Activated T-cell treated with anti-CD3 and anti-CD28 coated beads, Interleukin-2, amount 50 U/mL, for 48 hours (primary cell): Measurements from ENCODE around the gene BRD1.

Source experiments
- DNase-seq, 2 experiments: peaks; one replicate each; pipeline ENCODE4 v3.0.0-alpha.2; 2020

BRD1 gene

GRCh38 chr22:49827853-49828598 lies at the start of gene BRD1:
TSS of gene BRD1 (minus strand) at chr22:49827873. CDS start at chr22:49824317, 3,556 bp downstream.
- DNase-seq, result peak; percentile 71 to 74

DNA sequence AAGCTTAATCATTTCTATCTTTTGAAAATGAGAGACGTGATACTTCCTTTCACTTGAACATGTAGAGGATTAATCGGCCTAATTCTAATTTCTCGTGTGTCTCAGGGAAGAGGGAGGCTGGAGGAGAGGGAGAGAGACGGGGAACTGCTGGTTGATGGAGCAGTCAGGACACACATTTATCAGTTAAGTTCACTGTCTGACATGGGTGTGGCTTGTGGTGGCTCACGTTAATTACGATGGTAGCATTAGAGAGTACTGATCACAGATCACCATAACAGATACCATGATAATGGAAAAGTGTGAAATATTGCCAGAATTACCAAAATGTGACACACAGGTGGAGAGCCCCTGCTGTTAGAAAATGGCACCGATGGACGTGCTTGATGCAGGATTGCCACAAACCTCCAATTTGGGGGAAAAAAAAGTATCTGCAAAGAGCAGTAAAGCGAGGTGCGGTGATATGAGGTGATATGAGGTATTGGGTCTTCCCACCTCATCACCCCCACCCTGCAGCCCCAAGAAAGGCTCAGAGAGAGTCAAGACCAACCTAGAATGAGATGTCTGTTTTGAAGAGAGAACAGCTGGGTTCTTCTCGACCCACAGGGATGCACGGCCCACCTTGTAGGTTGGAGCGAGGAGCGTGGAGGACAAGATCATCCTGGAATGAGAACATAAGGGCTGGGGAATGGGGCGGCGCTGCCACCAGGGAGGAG lies 45.7 kb upstream of the BRD1 start:
- no peak for DNase-seq

DNA sequence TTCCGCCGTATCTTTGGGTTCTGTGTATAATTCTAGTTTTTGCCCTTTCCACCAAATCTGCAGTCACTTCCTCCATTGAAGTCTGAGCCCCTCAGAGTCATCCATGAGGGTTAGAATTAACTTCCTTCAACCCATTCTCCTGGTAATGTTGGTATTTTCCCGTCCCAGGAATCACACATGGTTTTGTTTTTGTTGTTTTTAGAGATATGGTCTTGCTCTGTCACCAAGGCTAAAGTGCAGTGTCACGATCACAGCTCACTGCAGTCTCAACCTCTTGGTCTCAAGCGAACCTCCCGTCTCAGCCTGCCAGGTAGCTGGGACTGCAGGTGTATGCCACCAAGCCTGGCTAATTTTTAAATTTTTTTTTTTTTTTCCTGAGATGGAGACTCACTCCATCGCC lies 44.7 kb upstream of the BRD1 start:
- DNase-seq, result no peak

GRCh38 chr22:49871482-49871881 lies 43.8 kb upstream of the BRD1 start:
- no peak for DNase-seq

DNA sequence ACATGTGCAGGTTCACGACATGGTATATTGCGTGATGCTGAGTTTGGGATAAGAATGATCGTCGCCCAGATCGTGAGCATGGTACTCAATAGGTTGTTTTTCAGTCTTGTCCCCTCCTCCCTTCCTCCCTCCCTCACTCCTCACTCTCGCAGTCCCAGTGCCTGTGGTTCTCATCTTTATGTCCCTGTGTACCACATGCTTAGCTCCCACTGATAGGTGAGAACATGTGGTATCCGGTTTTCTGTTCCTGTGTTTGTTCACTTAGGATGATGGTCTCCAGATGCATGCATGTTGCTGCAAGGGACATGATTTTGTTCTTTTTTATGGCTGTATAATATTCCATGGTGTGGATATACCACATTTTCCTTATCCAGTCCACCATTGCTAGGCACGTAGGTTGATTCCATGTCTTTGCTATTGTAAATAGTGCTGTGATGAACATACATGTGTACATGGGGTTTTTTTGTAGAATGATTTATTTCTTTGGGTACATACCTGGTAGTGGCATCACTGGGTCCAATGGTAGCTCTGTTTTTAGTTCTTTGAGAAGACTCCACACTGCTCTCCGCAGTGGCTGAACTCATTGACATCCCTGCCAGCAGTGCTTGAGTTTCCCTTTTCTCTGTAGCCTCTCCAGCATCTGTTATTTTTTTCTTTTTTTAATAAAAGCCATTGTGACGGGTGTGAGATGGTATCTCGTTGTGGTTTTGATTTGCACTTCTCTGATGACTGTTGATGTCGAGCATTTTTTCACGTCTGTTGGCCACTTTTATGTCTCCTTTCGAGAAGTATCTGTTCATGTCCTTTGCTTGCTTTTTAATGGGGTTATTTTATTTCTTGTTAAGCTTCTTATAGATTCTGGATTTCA lies 42.4 kb upstream of the BRD1 start:
- DNase-seq, result no peak

GRCh38 chr22:49869086-49869830 lies 41.6 kb upstream of the BRD1 start:
- DNase-seq, result no peak

DNA sequence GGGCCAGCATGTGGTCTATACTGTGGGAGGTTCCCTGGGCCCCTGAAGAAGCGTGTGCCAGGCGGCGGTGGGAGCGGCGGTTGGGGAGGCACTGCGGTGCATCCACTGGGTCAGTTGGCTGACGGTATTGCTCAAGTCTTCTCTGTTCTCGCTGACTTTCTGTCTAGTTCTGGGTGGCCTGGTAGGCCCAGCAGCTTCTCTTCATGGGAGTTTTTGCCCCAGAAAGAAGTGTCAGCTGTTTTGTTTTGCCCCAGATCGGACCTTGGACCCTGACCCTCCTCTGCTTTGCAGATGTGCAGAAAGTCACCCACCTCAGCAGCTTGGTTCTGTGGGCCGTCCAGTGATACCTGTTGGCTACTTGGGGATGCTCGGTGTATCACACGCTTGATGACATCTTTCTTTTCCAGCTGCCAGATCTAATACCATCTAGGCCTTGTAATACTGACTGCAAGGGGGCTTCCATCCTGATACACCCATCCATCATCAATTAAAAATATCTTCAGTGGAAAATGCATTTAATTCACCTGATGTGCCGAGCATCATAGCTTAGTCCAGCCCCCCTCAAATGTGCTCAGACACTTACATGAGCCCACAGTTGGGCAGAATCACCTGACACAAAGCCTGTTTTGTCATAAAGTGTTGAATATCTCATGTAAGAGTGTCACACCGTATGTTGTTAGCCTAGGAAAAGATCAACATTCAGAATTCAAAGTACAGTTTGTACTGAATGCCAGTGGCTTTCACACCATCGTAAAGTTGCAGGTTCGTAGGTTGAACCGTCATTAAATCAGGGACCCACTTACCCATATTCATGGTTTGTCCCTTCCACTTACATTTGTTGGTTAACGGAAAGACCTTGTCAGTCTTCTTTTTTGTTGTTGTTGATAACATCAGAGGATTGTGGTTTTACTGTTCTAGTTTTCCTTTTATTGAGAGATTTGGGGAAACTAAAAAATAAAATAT lies 39.9 kb upstream of the BRD1 start:
- no peak for DNase-seq

- DNase-seq, result no peak
Observed at GRCh38 chr22:49866646-49867045, 39.0 kb upstream of the BRD1 start.

GRCh38 chr22:49866134-49866533 lies 38.5 kb upstream of the BRD1 start:
- DNase-seq, result no peak

- no peak for DNase-seq
Observed at GRCh38 chr22:49865156-49865555, 37.5 kb upstream of the BRD1 start.

- no peak for DNase-seq
Observed at GRCh38 chr22:49863931-49864330, 36.3 kb upstream of the BRD1 start.

GRCh38 chr22:49862496-49862776 lies 34.8 kb upstream of the BRD1 start:
- DNase-seq, result no peak

DNA sequence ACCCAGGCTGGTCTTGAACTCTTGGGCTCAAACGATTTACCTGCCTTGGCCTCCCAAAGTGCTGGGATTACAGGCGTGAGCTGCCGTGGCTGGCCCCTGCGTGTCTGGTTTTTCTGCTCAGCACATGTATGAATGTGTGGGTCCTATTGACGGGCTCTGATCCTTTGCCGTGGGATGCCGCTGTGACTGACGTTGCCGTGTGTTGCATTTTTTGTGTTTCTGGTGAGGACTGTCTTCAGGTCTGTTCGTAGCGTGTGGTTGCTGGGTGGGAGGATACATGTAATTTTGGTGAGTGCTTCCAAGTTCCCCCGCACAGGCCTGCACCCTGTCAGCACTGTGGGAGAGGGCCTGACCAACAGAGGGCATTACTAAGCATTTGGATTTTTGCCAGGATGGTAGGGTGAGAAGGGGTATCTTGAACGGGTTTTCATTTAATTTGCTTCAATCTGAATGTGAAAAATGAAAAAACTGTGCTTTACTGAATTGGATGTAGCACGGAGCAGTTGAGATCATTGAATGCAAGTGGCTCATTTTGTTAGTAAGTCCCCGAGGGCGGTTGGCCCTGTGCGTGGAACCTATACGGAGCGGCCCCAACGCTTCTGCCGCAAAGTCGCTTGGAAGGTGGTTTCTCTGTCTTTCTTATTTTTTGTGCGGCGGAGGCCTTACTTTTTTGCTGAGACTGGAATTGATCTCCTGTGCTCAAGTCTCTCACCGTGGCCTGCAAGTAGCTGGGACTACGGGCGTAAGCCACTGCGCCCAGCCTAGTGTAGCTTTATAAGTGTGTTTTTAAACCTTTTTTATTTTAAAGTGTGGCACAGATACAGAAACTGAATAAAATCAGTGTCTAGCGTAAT lies 34.2 kb upstream of the BRD1 start:
- no peak for DNase-seq

- no peak for DNase-seq
Observed at GRCh38 chr22:49858827-49859226, 31.2 kb upstream of the BRD1 start.

DNA sequence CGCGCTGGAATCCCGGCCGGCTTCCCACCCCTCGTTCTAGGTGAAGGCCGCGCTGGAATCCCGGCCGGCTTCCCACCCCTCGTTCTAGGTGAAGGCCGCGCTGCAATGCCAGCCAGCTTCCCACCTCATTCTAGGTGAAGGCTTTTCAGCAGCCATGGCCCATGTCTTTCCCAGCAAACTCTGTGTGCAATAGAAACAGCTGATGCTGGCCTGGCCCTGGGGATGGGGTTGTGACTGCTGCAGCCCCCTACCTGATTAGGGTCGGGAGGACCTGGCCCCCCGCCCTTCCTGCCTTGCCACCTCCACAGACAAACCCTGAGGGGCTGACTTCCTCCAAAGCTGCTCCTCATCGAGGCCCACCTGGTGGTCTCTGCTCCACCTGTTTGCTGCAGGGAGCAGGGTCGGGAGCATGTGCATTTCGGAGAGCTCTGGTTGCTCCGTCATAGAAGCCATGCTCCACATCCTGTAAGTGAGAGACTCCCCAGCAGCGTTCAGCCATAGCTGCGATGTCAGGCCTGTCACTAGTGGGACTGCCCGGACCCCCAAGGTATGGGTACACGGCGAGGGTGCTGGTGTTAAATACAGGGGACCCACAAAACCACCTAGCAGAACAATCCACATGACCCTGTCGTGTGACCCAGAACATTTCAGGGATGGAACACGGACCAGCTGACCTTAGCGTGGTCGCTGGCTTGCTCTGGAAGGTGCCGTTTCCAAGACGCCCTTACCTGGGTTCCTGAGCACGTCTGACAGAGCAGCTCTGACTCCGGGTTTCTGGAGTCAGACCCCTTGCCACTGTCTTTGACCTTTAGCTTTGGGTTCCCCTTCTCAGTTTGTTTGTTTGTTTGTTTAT lies 29.3 kb upstream of the BRD1 start:
- DNase-seq, result no peak

DNA sequence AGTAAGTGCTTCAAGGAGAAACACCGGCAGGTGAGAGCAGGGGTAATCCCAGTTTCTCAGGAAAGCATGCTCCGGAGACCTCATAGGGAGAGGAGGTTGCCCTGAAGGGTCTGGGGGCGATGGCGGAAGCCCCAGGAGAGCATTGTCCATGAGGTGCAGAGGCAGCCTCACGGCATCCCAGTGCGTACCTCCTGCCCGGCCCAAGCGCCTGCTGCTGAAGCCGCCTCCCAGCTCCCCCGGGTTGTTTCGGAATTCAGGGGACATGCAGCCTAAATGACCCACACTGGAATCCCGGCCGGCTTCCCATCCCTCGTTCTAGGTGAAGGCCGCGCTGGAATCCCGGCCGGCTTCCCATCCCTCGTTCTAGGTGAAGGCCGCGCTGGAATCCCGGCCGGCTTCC lies 28.7 kb upstream of the BRD1 start:
- DNase-seq, result no peak

- DNase-seq, result no peak
Observed at GRCh38 chr22:49855251-49855911, 27.7 kb upstream of the BRD1 start.

- DNase-seq, result peak; percentile 53 to 55
Observed at GRCh38 chr22:49853981-49854831, 26.5 kb upstream of the BRD1 start.
